ENCODE measurements around the gene NAP1L2.
"Not testable (repeated sequence)": the region's sequence is repeated elsewhere in the genome, so short reads cannot be mapped to it uniquely, and the experiment has no call there.

NAP1L2 gene

GRCh38 chrX:73214426-73215094, at the start of gene NAP1L2:
Gene NAP1L2, minus strand, starts transcription at chrX:73214851. Its CDS starts 359 bp downstream, at chrX:73214492.
- DNase-seq: peak; percentile 9 to 57

GRCh38 chrX:73262991-73263390, 48.3 kb upstream of the NAP1L2 start:
- DNase-seq: peak; percentile 1 to 46

- DNase-seq: peak in 1 of 2 experiments; percentile 40
Observed at GRCh38 chrX:73239242-73239641, 24.6 kb upstream of the NAP1L2 start.

- no peak for DNase-seq
Observed at GRCh38 chrX:73217621-73218020, 3.0 kb upstream of the NAP1L2 start.

GRCh38 chrX:73215246-73215645, 595 bp upstream of the NAP1L2 start:
- no peak for DNase-seq

GRCh38 chrX:73213734-73214425, 771 bp downstream of the NAP1L2 start:
- DNase-seq: no peak

GRCh38 chrX:73206366-73206765, 8.3 kb downstream of the NAP1L2 start:
- DNase-seq: no peak

- DNase-seq: no peak
Observed at GRCh38 chrX:73182502-73183114, 32.0 kb downstream of the NAP1L2 start.

GRCh38 chrX:73168945-73169344, 45.7 kb downstream of the NAP1L2 start:
- not testable (repeated sequence) for DNase-seq

All from NCI-H524 (cell line).